SU-DHL-6 (cell line): Measurements from ENCODE around the gene SLC17A5.
"Not testable (repeated sequence)": the region's sequence is repeated elsewhere in the genome, so short reads cannot be mapped to it uniquely, and the experiment has no call there.

Experiments used
- H2AFZ ChIP-seq: fragments of 200-600 bp; sonication (generic); 2 replicates; pipeline ENCODE4 v1.6.1; 2014; ENCODE audit warnings: low read depth, mild to moderate bottlenecking, moderate library complexity, mixed read lengths, antibody characterized with exemption, low read length; ENCODE audit not compliant: severe bottlenecking
- H3F3A ChIP-seq: fragments of 200-600 bp; shearing (Covaris generic); 2 replicates; pipeline ENCODE4 v1.6.0; 2016; ENCODE audit warnings: antibody characterized with exemption, mild to moderate bottlenecking; ENCODE audit not compliant: insufficient read depth
- H3K27ac ChIP-seq: fragments of 200-600 bp; sonication (generic); 2 replicates; pipeline ENCODE4 v1.5.1; 2016; ENCODE audit warnings: low read depth, mild to moderate bottlenecking, low read length, moderate library complexity, mixed read lengths
- H3K27me3 ChIP-seq: fragments of 200-600 bp; sonication (generic), shearing (Covaris generic); 2 replicates; pipeline ENCODE4 v1.6.0; 2014; ENCODE audit warnings: mild to moderate bottlenecking, low read length
- H3K36me3 ChIP-seq: fragments of 200-600 bp; sonication (generic); 2 replicates; pipeline ENCODE4 v1.6.1; 2014; ENCODE audit warnings: mild to moderate bottlenecking, low read length, mixed read lengths
- H3K4me2 ChIP-seq: fragments of 300-600, 200-600 bp; shearing (Covaris generic), sonication (generic); 2 replicates; pipeline ENCODE4 v1.6.0; 2014; ENCODE audit warnings: low read length, low read depth, mild to moderate bottlenecking; ENCODE audit not compliant: poor library complexity, severe bottlenecking
- H3K4me3 ChIP-seq: fragments of 200-600 bp; sonication (generic); 2 replicates; pipeline ENCODE4 v1.5.1; 2014; ENCODE audit warnings: antibody characterized with exemption, low read length, mild to moderate bottlenecking, mixed read lengths; ENCODE audit not compliant: insufficient read depth, poor library complexity, severe bottlenecking
- H3K79me2 ChIP-seq: fragments of 200-600 bp; sonication (generic); 2 replicates; pipeline ENCODE4 v1.6.1; 2014; ENCODE audit warnings: mild to moderate bottlenecking, low read length, moderate library complexity; ENCODE audit not compliant: insufficient read depth
- H3K9ac ChIP-seq: fragments of 200-600 bp; sonication (generic); 2 replicates; pipeline ENCODE4 v1.7.0; 2014; ENCODE audit warnings: mild to moderate bottlenecking, low read length
- H3K9me2 ChIP-seq: fragments of 200-600 bp; sonication (generic); replicated peaks from 2 replicates; pipeline ENCODE4 v1.6.1; 2014; ENCODE audit warnings: low read length; ENCODE audit not compliant: insufficient read depth
- H3K9me3 ChIP-seq: fragments of 200-600 bp; sonication (generic); 2 replicates; pipeline ENCODE4 v1.6.1; 2014; ENCODE audit warnings: low read length, mixed read lengths; ENCODE audit not compliant: insufficient read depth
- H4K20me1 ChIP-seq: fragments of 200-600 bp; sonication (generic); 2 replicates; pipeline ENCODE4 v1.6.1; 2014; ENCODE audit warnings: low read depth, mild to moderate bottlenecking, antibody characterized with exemption, low read length, moderate library complexity, mixed read lengths
- EZH2phosphoT487 ChIP-seq: fragments of 200-600 bp; sonication (generic), shearing (Covaris generic); conservative IDR thresholded peaks from 2 replicates; pipeline ENCODE4 v1.6.1; 2018; ENCODE audit warnings: mild to moderate bottlenecking, antibody characterized with exemption, low read length, moderate library complexity, mixed read lengths
- TF ChIP-seq, protein P1 (sequence below): fragments of 200-600 bp; sonication (generic); IDR thresholded peaks from one replicate; pipeline ENCODE4 v1.5.1; 2017; ENCODE audit warnings: antibody characterized with exemption, mild to moderate bottlenecking, low read length, moderate library complexity; ENCODE audit not compliant: insufficient read depth, poor library complexity, severe bottlenecking

SLC17A5 gene

DNA sequence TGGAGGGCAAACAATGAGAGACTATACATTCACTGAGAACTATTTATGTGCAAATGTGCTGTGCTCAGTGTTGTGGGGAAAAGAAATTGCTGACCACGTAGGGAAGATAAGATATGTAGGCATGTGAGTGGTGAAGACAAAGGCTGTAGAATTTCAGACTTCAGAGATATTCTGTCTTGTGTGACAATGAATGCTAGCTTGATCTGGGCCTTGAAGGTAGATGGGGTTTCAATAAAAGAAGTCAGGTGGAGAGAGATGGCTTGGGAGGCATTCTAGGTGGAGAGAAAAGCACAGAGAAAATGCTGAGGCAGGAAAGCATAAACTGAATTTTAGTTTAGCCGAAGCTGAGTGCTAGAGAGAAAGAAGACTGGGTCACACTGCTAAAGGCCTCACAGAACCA is 76.1 kb downstream of the SLC17A5 start:
- no peak for TF ChIP-seq EZH2phosphoT487
- TF ChIP-seq, protein P1, sequence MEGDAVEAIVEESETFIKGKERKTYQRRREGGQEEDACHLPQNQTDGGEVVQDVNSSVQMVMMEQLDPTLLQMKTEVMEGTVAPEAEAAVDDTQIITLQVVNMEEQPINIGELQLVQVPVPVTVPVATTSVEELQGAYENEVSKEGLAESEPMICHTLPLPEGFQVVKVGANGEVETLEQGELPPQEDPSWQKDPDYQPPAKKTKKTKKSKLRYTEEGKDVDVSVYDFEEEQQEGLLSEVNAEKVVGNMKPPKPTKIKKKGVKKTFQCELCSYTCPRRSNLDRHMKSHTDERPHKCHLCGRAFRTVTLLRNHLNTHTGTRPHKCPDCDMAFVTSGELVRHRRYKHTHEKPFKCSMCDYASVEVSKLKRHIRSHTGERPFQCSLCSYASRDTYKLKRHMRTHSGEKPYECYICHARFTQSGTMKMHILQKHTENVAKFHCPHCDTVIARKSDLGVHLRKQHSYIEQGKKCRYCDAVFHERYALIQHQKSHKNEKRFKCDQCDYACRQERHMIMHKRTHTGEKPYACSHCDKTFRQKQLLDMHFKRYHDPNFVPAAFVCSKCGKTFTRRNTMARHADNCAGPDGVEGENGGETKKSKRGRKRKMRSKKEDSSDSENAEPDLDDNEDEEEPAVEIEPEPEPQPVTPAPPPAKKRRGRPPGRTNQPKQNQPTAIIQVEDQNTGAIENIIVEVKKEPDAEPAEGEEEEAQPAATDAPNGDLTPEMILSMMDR: no peak
- Histone ChIP-seq H3K4me2 (no peak overlapping the region), H3K27ac (no peak overlapping the region), H2AFZ (no peak overlapping the region), H3K79me2 (no peaks in the 10 kb centered on the region), H4K20me1 (no peaks in the 10 kb centered on the region), H3F3A (peaks cover 7% of the 10 kb centered on the region; the same call in 1 of the 2 replicates), H3K9me3 (no peaks in the 10 kb centered on the region), H3K9me2 (no peaks in the 10 kb centered on the region), H3K27me3 (no peaks in the 10 kb centered on the region), H3K36me3 (no peaks in the 10 kb centered on the region), H3K4me3 (no peak overlapping the region), H3K9ac (no peak overlapping the region)

DNA sequence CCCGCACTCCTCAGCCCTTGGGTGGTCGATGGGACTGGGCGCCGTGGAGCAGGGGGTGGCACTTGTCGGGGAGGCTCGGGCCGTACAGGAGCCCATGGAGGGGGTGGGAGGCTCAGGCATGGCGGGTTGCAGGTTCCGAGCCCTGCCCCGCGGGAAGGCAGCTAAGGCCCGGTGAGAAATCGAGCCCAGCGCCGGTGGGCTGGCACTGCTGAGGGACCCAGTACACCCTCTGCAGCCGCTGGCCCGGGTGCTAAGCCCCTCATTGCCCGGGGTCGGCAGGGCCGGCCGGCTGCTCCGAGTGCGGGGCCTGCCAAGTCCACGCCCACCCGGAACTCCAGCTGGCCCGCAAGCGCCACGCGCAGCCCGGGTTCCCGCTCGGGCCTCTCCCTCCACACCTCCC is 81.3 kb downstream of the SLC17A5 start:
- H3K9me3 ChIP-seq, H2AFZ ChIP-seq, H3K4me2 ChIP-seq, H3K27ac ChIP-seq, H3F3A ChIP-seq, H3K4me3 ChIP-seq, H3K79me2 ChIP-seq, H3K36me3 ChIP-seq, H3K27me3 ChIP-seq, H3K9ac ChIP-seq, H4K20me1 ChIP-seq, H3K9me2 ChIP-seq: not testable (repeated sequence)

DNA sequence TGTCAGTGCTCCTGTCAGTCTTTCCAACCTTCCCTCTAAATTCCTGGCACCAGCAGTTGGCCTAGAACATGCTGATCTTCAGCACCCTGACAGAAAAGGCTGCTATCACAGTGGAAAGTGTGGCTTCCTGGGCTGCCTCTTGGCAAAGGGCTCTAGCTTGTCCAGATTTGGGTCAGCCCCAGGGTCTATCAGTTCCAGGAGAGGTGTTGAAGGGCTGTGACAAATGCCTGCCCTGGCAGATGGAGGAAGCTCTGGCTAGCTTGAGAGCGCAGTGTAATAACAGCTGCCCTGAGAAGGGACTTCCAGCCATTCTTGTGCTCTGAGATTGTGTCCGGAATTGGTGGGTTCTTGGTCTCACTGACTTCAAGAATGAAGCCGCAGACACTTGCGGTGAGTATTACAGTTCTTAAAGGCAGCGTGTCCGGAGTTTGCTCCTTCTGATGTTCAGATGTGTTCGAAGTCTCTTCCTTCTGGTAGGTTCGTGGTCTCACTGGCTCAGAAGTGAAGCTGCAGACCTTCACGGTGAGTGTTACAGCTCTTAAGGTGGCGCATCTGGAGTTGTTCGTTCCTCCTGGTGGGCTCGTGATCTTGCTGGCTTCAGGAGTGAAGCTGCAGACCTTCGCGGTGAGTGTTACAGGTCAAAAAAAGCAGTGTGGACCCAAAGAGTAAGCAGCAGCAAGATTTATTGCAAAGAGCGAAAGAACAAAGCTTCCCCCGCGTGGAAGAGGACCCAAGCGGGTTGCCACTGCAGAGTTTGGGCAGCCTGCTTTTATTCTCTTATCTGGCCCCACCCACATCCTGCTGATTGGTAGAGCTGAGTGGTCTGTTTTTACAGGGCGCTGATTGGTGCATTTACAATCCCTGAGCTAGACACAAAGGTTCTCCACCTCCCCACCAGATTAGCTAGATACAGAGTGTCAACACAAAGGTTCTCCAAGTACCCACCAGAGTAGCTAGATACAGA is 82.3 kb downstream of the SLC17A5 start:
- H4K20me1 ChIP-seq, H3K27me3 ChIP-seq, H3K9me2 ChIP-seq, H3K9ac ChIP-seq, H3K79me2 ChIP-seq, H3K4me2 ChIP-seq, H3K36me3 ChIP-seq, H2AFZ ChIP-seq, H3K27ac ChIP-seq, H3K4me3 ChIP-seq, H3K9me3 ChIP-seq, H3F3A ChIP-seq: not testable (repeated sequence)

- no peak overlapping the region for H3K9ac ChIP-seq
- TF ChIP-seq EZH2phosphoT487: no peak
- TF ChIP-seq, protein P1: no peak
- no peak overlapping the region for H2AFZ ChIP-seq
- no peak overlapping the region for H3K4me2 ChIP-seq
- no peaks in the 10 kb centered on the region for H3K9me2 ChIP-seq
- H4K20me1 ChIP-seq: no peaks in the 10 kb centered on the region
- no peaks in the 10 kb centered on the region for H3F3A ChIP-seq
- no peaks in the 10 kb centered on the region for H3K36me3 ChIP-seq
- no peaks in the 10 kb centered on the region for H3K9me3 ChIP-seq
- no peak overlapping the region for H3K27ac ChIP-seq
- H3K4me3 ChIP-seq: no peak overlapping the region
- no peaks in the 10 kb centered on the region for H3K79me2 ChIP-seq
- no peaks in the 10 kb centered on the region for H3K27me3 ChIP-seq
These were observed 84.7 kb downstream of the SLC17A5 start for GRCh38 chr6:73569121-73569520.
